ENCODE data around the gene PLXNA4.

DNA sequence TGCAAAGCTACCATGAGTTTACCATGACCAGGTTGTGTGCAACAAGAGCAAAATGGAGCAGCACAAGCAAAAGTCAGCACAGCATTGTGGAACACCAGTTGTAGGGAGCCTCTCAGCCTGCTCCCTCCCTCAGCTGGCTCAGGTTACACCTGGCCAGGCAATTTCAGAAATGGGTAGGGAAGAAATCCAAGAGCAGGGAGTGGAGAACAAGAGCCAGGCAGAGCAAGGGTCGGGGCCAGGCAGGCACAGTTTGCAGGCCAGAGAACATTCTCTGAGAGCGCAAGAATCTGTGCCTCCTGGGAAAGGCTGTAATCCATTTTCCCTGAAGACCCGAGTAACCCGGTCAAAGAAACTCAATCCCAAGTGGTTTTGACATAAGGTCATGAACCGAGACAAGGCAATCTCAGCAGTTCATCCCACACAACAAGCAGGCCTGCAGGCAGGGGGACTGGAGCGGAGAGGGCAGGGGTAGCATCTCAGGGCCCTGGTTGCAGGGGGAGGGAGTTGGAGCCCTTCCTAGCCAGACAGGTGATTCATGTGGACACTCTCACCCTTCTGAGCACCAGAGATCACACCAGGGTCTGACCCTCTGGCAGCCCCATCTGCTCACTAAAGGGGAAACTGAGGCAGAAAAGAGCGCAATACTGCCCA is 258.4 kb downstream of the PLXNA4 start:
- TF ChIP-seq CTCF (conservative IDR thresholded peaks at IDR 0.05; ENCODE audit: low read depth, low read length) (no peak), EZH2 (IDR thresholded peaks at IDR 0.05; ENCODE audit: borderline replicate concordance, low read depth, low read length, poor library complexity, severe bottlenecking) (no peak)

Measured in A673 (cell line).